GM12801 (cell line): ENCODE measurements around the gene NPTX1.

Experiments used
- CTCF ChIP-seq: IDR thresholded peaks from one replicate; pipeline ENCODE4 v1.5.1; 2011; ENCODE audit warnings: control low read depth; ENCODE audit not compliant: insufficient read length; ENCODE audit errors: extremely low read depth

Gene NPTX1

GRCh38 chr17:80501741-80502577 is 25.6 kb upstream of the NPTX1 start:
- no peak for TF ChIP-seq CTCF

- no peak for TF ChIP-seq CTCF
Observed at GRCh38 chr17:80499961-80500665, 23.7 kb upstream of the NPTX1 start.

- no peak for TF ChIP-seq CTCF
Observed at GRCh38 chr17:80499560-80499959, 23.2 kb upstream of the NPTX1 start.

- TF ChIP-seq CTCF = no peak
Observed at GRCh38 chr17:80498920-80499410, 22.6 kb upstream of the NPTX1 start.

- no peak for TF ChIP-seq CTCF
Observed at GRCh38 chr17:80498242-80498919, 22.0 kb upstream of the NPTX1 start.

GRCh38 chr17:80497726-80498241 is 21.4 kb upstream of the NPTX1 start:
- no peak for TF ChIP-seq CTCF

GRCh38 chr17:80494547-80494946 is 18.1 kb upstream of the NPTX1 start:
- TF ChIP-seq CTCF = no peak
